Body of pancreas (tissue), 4 donors: Measurements from ENCODE around the gene FMNL2. TPM values are rescaled to one million over a fixed set of nuclear protein-coding genes. Genes with fewer than 3 reads are reported as not detected.

Experiments
- ATAC-seq: fragments of 150-250 bp; one replicate; pipeline ENCODE4 v1.9.1; 2016
- DNase-seq, 4 donors: peaks; one replicate each; pipeline ENCODE4 v3.0.0-alpha.2; 2019
- H3K27ac ChIP-seq, 4 donors: fragments of 200-600 bp; sonication (generic); 1 replicate in 3 of 4; 2 replicates in 1 of 4; pipeline versions ENCODE4 v1.5.1 to v1.6.1; 2016 to 2019; ENCODE audit warnings: mild to moderate bottlenecking in 1 of 4, mixed read lengths in 1 of 4, moderate library complexity in 1 of 4
- H3K27me3 ChIP-seq, 2 donors: fragments of 200-600 bp; sonication (generic); one replicate each; pipeline ENCODE4 v1.6.0; 2016; ENCODE audit warnings: mild to moderate bottlenecking in 1 of 2
- H3K36me3 ChIP-seq, 2 donors: fragments of 200-600 bp; sonication (generic); replicated peaks in 1 of 2; 2 replicates each; pipeline ENCODE4 v1.5.1; 2016; ENCODE audit warnings: low read depth in 2 of 2; ENCODE audit not compliant: insufficient read depth in 1 of 2
- H3K4me1 ChIP-seq: fragments of 200-600 bp; sonication (generic); one replicate; pipeline ENCODE4 v1.6.0; 2016
- H3K4me3 ChIP-seq, 2 donors: fragments of 200-600 bp; sonication (generic); 1 replicate in 1 of 2; 2 replicates in 1 of 2; pipeline ENCODE4 v1.5.1; 2016 to 2019
- H3K9me3 ChIP-seq, 3 donors: fragments of 200-600 bp; sonication (generic); 1 replicate in 2 of 3; 2 replicates in 1 of 3; pipeline ENCODE4 v1.5.1; 2016
- CTCF ChIP-seq, 7 experiments: fragments of 450-650 bp in 4 of 7; fragments of 200-600 bp in 3 of 7; sonication (generic) in 3 of 7; IDR thresholded peaks; one replicate each; pipeline ENCODE4 v1.5.1; 2016 to 2019; ENCODE audit warnings: antibody characterized with exemption in 7 of 7
- POLR2A ChIP-seq, 3 donors: fragments of 450-650 bp; IDR thresholded peaks; one replicate each; pipeline ENCODE4 v1.6.1; 2016; ENCODE audit warnings: antibody characterized with exemption in 3 of 3, mild to moderate bottlenecking in 2 of 3
- WGBS, 2 donors: methylation state at CpG; one replicate each; pipeline ENCODE4 v1.1.5; 2017; 5-methylcytosine and 5-hydroxymethylcytosine counted together
- intact Hi-C: fragments of 100-400 bp; cut with DNase I; formaldehyde crosslinking; loops from one replicate; pipeline ENCODE4 v1.15.1; 2023
- total RNA-seq, 2 donors: library from RNA; depleted of rRNA; stranded (reverse); fragments of >200 nt; gene quantifications; one replicate each; pipeline ENCODE4 v1.1.0, GENCODE V29; 2016

Gene FMNL2
- total RNA-seq, 2 donors from 2014 or later = 13.5 to 44.4 TPM

- no peaks in the 10 kb centered on the region for H3K27me3 ChIP-seq
- DNase-seq (no peak), ATAC-seq (no peak)
- H3K4me1 ChIP-seq = peaks cover 2% of the 10 kb centered on the region
- no peak overlapping the region for H3K4me3 ChIP-seq
- no peak overlapping the region for H3K27ac ChIP-seq
- intact Hi-C loops = no loop called here
- no peaks in the 10 kb centered on the region for H3K36me3 ChIP-seq
- H3K9me3 ChIP-seq = no peaks in the 10 kb centered on the region
- 89 to 90% methylated on average over 1 of the region's 1 CpG for WGBS, 2 donors
- TF ChIP-seq CTCF (IDR thresholded peaks at IDR 0.05) (no peak), POLR2A (IDR thresholded peaks at IDR 0.05) (no peak)
Observed at GRCh38 chr2:152363936-152364335, 29.0 kb downstream of the FMNL2 start.

GRCh38 chr2:152367547-152368390 lies 32.8 kb downstream of the FMNL2 start:
- Histone ChIP-seq H3K27me3 (no peaks in the 10 kb centered on the region), H3K27ac (no peak overlapping the region), H3K4me1 (peaks cover 10% of the 10 kb centered on the region), H3K4me3 (no peak overlapping the region), H3K9me3 (no peaks in the 10 kb centered on the region), H3K36me3 (no peaks in the 10 kb centered on the region)
- ATAC-seq (no peak), DNase-seq (no peak)
- TF ChIP-seq CTCF (IDR thresholded peaks at IDR 0.05) = no peak
- TF ChIP-seq POLR2A (IDR thresholded peaks at IDR 0.05) = no peak
- intact Hi-C loops = no loop called here
- 86 to 88% methylated on average over 9 of the region's 9 CpGs for WGBS, 2 donors

- no peaks in the 10 kb centered on the region for H3K27me3 ChIP-seq
- intact Hi-C loops = no loop called here
- DNase-seq (no peak), ATAC-seq (no peak)
- peaks cover 10% of the 10 kb centered on the region for H3K4me1 ChIP-seq
- no peaks in the 10 kb centered on the region for H3K9me3 ChIP-seq
- H3K27ac ChIP-seq = no peak overlapping the region
- no peak overlapping the region for H3K4me3 ChIP-seq
- H3K36me3 ChIP-seq = no peaks in the 10 kb centered on the region
- no peak for TF ChIP-seq POLR2A (IDR thresholded peaks at IDR 0.05)
- TF ChIP-seq CTCF (IDR thresholded peaks at IDR 0.05) = no peak
- 74 to 83% methylated on average over 5 of the region's 5 CpGs for WGBS, 2 donors
Observed at GRCh38 chr2:152369176-152369860, 34.3 kb downstream of the FMNL2 start.

GRCh38 chr2:152370783-152371182 lies 35.8 kb downstream of the FMNL2 start:
- Histone ChIP-seq H3K27ac (no peak overlapping the region), H3K9me3 (no peaks in the 10 kb centered on the region), H3K27me3 (no peaks in the 10 kb centered on the region), H3K4me3 (no peak overlapping the region), H3K4me1 (peaks cover 10% of the 10 kb centered on the region), H3K36me3 (no peaks in the 10 kb centered on the region)
- ATAC-seq (no peak), DNase-seq (no peak)
- intact Hi-C loops = no loop called here
- TF ChIP-seq CTCF (IDR thresholded peaks at IDR 0.05) = no peak
- no peak for TF ChIP-seq POLR2A (IDR thresholded peaks at IDR 0.05)
- WGBS, 2 donors = 96 to 98% methylated on average over 5 of the region's 5 CpGs
